GM21360 (cell line): Measurements from ENCODE around the gene SRCAP.

Experiments used
- ATAC-seq: cut with Tn5 transposase; IDR thresholded peaks from one replicate; pipeline ENCODE4 v1.9.1; 2021; ENCODE audit warnings: mild to moderate bottlenecking, moderate library complexity; ENCODE audit not compliant: unreplicated experiment

The SRCAP gene

DNA sequence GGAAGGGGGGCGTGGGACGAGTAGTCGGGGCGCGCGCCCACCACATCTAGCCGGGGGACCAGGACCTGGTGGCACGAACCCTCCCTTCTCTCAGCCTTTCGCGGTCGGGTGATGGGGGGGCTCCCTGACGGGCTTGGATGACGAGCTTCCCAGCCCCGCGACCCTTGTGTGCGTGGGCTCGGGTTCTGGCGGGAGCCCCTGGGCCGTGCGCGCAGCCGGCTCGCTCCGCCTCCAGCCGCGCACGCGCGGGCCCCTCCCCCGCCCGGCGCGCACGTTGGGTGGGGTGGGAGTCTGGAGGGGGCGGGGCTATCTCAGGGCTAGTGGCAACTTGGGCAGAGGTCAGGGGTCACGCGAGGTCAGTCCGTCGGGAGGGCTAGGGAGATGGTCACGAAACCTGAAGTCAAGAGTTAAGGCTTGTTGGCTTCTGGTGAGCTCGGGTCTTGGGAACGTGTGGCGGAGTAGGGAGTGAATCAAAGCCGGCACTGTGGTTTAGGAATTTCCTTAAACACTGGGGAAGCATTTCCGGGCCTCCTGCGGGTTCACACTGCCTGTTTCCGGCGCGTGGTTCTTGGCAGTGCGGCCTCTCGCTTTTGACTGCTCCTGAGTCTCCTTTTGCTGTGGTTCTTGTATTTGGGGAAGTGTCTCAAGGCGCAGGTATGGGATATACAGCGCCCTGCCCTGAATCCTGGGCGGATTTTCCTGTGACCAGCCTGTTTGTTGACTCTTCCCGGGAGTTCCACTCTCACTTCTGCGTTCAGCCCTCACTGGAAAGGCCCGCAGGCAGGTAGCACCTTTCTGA, at the start of gene SRCAP:
Gene SRCAP (plus strand): TSS at position 356 of the 799 bp plus-strand sequence. CDS start 1,654 bp downstream, outside the sequence.
- ATAC-seq: peak; percentile 23

DNA sequence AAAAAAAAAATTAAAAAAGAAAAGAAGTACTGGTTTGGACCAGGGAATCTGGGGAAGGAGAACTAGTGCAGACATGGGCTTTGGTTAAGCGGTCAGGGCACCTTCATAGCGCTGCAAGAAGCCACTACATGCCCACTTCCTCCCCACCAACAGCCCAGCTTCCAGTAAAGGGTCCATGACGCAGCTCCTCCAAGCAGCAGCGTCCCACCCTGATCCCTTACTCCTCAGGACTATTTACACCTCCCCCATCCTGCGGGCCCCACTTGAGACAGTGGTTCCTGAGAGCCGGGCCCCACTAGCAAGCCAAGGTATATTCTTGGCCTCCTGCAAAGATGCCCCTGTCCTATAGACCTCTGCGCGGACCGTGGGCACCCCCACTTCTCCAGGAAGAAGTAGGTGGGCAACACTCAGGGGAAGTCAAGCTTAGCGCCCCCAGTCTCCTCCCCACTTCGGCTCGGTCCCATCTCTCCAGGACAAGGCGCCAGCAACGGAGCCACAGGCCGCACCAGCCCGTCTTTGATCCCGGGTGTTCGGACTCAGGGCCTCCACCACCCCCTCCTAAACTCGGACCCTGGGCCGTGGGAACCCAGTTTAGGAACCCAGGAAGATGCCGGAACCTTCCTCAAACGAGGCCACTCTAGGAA, 49.1 kb upstream of the SRCAP start:
- ATAC-seq: peak; percentile 6

DNA sequence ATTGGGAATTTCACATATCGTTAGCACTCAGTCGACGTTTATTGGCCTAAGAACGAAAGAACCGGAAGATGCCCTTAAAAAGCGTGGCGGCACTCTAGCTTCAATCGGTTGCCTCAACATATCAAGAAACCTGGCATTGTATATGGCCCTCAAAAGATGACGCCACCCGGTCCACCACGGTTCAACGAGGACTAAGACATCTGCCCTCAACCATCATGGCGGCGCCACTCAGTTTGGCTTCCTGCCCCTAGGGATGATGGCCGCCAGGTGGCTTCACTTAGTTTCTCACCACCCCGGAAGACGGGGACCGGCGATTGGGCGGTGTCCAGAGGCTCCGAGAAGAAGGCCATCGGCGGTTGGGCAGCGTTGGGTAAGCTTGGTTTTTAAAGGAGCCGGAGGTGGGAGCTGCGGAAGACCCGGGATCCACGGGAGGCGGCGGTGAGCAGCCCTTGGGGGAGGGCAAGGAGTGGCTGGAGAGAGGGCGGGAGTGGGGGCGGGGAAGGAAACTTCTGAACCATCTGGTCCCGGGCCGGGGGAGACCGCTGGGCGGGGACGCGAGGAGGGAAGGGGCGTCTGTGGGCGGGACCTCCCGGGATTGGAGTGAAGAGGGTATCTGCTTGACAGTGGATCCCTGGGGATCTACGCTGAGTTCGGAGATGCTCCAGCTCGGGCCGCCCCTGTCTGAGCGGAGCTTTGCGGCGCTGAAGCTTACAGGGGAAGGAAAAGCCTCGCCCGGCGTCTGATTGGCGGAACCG, 48.4 kb upstream of the SRCAP start, which contains the start of gene PRR14:
Gene PRR14 (plus strand): TSS at position 592 of the 755 bp plus-strand sequence. CDS start 686 bp downstream, outside the sequence.
- peak; percentile 58 for ATAC-seq

DNA sequence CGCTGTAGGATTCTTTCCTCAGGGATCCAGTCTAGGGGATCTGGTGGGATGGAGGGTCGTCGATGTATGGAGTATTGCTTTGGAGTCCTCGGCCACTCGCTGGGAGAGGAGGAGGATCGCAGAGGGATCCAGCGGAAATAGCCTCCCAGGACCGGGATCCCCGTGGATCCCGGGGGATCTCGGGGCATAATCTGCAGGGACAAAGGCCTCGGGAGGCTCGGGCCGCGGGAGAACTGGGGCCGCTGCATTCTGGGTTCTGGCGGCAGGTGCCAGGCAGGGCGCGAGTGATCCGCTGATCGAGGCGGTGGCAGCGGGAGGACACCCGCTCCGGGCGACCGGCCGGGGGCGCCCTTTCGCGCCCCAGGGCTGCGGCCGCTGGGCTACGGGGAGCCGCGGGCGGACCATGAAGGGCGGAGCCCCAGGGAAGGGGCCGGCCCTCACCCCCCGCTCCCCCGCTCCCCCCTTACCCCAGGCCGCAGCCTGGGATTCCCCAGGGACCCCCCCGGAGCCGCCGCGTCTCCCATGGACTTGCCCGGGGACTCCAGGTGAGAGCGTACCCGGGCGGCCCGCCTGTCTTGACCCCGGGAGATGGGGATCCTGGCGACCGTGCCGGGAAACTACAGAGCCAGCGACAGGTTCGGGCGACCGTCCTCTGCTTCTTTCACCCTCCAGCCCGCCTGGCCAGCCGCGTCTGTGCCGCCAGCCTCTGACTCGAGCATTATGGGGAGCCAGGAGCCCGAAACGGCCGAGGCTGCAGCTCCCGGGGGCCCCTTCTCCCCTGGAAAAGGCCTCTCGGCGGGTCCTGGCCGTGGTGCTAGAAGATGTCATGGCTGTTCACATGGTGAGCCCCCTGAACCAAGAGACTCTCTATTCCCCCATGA, 47.6 kb upstream of the SRCAP start:
- peak; percentile 50 for ATAC-seq

DNA sequence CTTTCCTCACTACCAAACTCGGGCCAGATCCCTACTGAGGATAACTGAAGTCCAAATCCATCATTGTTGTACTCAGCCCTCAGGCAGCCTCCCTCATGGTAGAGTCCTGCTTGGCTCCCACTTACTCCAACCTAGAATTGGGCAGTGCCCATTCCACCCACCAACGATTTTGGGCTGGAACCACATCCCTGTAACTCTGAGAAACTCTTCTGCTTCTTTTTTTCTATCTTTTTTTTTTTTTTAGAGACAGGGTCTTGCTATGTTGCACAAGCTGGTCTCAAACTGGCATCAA, 47.0 kb upstream of the SRCAP start:
- ATAC-seq: no peak

DNA sequence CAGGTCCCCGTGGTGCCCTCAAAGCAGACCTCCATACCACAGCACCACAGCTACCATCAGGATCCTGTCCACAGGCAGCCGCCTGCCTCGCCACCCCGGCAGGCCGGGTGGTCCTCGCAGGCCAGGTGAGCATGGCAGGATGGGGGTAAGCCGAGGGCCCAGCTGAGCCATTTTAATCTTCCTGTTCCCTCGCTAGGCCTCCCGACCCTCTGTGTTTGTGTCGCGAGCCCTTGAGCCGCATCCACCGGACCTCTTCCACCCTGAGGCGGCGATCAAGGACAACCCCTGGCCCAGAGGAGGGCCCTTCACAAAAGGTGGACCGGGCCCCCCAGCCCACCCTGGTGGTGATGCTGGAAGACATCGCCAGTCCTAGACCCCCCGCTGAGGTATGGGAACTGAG, 46.3 kb upstream of the SRCAP start:
- no peak for ATAC-seq

DNA sequence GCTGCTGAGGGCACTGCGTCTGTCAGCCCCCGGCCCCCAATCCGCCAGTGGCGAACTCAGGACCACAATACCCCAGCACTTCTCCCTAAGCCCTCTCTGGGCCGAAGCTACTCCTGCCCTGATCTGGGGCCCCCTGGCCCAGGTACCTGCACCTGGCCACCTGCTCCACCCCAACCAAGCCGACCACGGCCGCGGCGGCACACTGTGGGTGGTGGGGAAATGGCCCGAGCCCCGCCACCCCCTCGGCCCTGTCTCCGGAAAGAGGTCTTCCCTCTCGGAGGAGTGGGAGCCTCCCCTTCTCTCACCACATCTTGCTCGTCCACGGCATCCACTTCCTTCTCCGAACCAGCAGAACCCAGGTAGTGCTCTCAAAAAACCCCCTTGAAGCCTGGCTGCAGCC, 44.1 kb upstream of the SRCAP start:
- no peak for ATAC-seq

DNA sequence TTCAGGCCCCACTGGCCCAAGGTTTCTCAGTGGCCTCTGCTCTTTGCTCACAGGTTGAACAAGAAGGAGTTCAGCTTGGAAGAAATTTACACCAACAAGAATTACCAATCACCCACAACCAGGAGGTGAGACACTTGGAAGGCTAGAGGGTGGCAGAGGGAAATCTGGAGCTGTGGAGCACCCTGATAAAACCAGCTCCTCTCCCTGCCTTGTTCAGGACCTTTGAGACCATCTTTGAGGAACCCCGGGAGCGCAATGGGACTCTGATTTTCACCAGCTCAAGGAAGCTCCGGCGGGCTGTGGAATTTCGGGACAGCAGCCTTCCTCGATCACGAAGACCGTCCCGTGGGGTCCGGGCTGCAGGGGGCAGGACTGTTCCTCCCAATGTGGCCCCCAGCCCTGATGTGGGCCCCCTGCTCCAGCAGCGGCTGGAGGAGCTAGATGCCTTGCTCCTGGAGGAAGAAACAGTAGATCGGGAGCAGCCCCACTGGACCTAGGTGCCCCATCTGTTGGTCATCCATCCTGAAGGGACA, 43.1 kb upstream of the SRCAP start:
- ATAC-seq: no peak

DNA sequence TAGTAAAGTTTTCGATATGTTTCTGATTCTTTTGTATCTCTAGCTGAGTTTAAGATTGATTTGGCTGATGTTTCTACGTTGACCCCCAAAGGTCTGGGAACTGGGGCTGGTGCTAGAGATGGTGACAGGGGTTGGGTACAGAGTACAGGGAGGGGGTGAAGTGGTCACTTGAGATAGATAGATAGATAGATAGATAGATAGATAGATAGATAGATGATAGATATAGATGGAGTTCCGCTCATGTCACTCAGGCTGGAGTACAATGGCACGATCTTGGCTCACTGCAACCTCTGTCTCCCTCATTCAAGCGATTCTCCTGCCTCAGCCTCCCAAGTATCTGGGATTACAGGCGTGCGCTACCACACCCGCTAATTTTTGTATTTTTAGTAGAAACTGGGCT, 42.6 kb upstream of the SRCAP start:
- no peak for ATAC-seq

DNA sequence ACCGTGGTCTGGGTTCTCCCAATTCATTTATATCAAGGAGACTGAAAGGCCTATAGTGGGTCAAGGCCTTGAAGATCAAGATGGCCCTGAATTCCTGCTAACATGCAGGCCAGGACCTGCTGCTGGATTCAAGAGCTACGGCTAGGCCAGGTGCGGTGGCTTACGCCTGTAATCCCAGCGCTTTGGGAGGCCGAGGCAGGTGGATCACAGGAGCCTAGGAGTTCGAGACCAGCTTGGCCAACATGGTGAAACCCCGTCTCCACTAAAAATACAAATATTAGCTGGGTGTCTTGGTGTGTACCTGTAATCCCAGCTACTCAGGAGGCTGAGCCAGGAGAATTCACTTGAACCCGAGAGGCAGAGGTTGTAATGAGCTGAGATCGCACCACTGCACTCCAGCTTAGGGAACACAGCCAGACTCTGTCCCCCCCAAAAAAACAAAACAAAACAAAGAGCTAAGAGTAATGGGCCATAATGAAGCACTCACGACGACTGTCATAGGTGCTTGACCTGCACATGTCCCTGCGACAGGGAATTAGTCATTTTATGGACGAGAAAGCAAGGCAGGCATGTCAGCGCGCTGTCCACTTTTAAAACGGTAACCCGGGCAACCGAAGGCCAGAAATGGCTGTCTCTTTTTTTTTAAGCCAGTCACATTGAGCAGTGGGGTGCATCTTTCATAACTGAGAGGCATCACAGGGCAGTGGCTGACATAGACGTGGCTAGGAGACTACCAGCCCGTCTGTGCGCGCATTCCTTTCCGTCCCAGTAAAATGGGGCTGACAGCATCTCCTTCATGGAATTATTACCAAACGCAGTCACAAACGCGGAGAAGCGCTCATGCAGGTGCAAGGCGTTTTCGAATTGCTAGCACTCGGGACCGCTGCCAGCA, 41.8 kb upstream of the SRCAP start:
- no peak for ATAC-seq

DNA sequence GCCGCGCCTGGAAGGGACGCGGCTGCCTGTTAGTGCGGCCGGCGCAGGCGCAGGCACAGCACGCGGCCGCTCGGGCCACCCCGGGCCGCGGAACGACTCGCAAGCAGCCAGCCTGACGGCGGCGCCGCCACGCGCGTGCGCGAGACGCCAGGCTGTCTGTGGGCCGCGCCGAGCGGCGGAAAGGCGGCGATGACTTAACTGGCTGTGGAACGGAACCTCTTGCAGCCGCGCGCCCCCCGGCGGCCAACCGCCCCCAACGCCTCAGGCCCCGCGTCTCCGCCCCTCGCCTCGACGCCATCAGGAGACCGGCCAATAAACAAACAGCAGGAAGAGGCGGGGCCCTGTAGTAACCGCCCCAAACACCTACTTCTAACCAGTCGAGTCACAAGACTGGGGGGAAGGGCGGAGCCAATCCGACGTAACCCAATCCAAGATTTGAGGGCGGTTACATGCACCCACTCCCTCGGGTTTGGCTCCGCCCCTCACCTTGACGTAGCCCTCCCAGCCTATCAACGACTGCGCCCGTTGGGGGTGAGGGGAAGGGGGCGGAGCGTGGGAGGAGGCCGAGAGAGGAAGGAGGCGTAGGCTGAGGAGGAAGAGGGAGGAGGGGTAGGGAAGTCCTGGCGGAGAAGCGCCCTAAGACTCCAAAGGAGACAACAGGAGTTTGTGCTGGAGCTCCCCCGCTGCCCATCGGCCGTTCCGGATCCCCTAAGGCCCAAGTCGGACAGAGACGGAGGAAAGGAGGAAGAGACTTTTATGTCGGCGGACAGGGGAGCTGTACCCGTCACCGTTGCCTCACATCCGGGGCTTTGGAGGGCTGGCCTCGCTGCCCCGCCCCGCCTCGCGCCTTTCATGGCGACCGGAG, 40.9 kb upstream of the SRCAP start, which contains the start of gene FBRS:
Gene FBRS (plus strand): TSS at position 566 of the 865 bp plus-strand sequence. CDS start 1,088 bp downstream, outside the sequence.
- ATAC-seq: peak; percentile 66

DNA sequence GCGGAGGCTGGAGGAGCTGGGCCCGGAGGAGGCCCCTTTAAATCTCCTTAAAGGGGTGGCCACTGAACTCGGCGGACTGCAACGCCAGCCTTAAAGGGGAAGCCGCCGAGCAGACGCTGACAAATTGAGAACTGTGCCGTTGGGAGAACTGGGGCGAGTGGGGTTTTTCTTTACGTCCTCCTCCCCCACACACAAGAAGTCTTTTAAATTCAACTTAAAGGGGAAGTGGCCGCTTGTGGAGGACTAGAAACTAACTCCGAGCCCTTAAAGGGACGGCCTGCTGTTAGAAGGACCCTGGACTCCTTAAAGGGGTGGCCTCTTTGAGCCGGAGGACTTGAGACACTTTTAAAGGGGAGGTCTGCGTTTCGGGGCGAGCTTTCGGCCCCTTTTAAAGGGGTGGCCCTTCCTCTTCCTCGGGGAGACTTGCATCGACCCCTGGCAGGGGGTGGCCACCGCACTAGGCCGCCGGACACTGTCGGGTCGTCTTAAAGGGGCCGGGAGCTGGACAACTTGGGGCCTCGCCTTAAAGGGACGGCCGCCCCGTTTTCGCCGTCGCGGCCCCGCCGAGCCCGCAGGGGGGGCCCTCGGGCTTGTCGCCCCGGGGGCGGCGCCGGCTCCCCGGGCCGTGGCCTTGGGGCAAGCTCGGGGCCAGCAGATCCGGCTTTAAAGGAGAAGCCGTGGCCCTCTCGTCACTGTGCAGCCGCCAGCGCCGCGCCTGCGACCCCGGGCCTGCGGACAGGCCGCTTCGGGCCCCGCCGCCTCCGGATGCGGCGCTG, 40.1 kb upstream of the SRCAP start:
- ATAC-seq: peak; percentile 28

DNA sequence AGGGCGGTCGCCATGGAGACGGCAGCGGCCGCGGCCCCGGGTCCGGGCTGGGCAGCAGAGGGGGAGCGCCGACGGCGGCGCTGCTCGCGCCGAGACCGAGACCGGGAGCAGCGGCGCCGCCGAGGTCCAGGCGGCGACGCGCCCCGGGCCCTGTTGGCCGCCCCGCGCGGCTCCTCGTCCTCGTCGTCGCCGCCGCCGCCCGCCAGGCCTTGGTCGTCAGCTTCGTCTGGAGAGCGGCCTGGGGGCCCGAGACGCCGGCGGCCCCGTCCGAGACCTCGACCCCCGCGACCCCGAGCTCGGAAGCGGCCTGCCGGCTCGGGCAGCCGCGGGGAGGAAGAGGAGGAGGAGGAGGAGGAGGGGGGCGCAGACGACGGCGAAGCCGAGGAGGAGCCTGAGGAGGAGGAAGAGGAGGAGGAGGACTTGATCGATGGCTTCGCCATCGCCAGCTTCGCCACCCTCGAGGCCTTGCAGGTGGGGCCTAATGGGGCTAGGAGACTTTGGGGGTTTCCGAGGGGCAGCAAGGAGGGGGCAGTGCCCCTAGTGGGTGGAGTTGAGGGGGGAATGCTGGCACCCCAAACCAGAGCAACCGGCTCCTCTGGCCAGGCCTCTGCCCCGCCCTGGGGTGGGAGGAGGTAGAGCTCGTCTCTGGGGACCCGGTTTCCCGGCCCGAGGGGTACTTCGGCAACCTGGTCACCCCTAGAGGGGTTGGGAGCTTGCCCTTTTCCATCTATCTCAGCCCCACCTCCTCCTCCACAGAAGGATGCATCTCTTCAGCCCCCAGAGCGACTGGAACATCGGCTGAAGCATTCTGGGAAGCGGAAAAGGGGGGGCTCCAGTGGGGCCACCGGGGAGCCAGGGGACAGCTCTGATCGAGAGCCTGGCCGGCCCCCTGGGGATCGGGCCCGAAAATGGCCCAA, 39.2 kb upstream of the SRCAP start:
- ATAC-seq: no peak

DNA sequence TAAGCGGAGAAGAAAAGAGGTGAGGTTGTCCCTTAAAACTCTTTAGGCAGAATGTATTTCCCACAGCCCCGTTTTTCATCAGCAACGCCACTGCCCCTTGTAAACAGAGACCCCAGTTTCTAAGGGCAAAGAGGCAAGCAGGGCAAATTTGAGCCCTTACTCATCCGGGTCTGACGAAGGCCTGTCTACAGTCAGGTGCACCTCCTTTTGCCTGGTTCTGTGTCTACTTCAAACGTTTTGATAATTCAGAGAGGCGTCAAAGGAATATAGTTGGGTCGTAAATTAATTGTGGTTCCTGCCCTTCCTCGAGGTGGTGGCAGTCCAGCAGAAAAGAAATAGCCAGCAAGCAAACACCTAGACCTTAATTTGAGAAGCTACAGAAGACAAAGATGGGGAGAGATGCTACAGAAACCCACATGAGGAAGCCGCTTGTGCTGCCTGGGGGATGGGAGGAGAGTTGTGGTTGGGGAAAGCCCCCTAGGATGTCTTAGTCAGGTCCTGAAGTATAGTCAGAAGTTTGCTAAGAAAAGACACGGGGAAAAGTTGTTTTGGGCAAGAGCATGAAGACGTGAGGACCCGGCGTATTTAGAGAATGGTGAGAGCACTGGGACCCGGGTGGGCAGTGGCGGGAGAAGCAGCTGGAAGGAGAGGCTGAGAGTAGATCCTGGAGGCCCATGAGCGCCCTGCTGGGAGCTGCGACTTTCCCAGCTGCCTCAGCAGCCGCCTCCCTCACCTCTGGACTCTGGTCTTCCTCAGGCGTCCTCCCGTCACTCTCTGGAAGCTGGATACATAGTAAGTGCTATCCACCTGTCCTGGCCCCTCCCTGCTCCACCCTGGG, 38.3 kb upstream of the SRCAP start:
- ATAC-seq: no peak

DNA sequence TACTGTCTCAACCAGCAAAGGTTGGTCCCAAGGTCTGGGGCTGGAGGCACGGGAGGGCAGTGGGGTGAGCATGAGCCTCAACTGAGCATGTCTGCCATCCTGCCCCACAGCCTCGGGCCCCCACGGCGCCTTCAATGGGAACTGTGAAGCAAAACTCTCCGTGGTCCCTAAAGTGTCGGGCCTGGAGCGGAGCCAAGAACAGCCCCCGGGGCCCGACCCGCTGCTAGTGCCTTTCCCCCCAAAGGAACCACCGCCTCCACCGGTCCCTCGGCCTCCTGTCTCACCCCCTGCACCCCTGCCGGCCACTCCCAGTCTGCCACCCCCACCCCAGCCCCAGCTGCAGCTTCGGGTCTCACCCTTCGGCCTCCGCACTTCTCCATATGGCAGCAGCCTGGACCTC, 36.5 kb upstream of the SRCAP start:
- ATAC-seq: no peak

DNA sequence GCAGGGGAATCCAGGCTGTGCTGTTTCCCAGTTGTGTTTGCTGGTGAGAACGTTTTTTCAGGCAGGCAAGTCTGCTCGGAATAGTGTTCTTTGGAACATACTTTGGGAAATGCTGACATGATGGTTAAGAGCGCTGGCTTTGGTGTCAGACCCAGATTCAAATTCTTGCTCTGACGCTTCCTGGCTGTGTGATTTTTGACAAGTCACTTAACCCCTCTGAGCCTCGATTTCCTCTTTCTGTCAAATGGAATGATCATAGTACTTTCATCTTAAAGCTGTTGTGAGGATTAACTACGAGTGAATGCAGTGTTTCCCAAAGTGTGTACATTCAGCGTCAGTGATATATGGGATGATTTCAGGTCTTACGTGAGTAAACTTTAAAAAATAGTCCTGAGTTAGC, 35.9 kb upstream of the SRCAP start:
- no peak for ATAC-seq
